Hepatocyte (in vitro differentiated cells): ENCODE measurements around the gene CHTOP. TPM values are rescaled to one million over a fixed set of nuclear protein-coding genes. Genes with fewer than 3 reads are reported as not detected.

ENCODE experiments used
- DNase-seq: peaks from one replicate; pipeline ENCODE4 v3.0.0-alpha.2; 2016; ENCODE audit warnings: low spot score
- H2AFZ ChIP-seq: fragments of 200-600 bp; sonication (generic); 2 replicates; pipeline ENCODE4 v1.6.0; 2016; ENCODE audit warnings: antibody characterized with exemption, mild to moderate bottlenecking
- H3K27ac ChIP-seq: fragments of 200-600 bp; sonication (generic); 2 replicates; pipeline ENCODE4 v1.5.1; 2016; ENCODE audit warnings: mild to moderate bottlenecking
- H3K27me3 ChIP-seq: fragments of 200-600 bp; sonication (generic); 2 replicates; pipeline ENCODE4 v1.6.1; 2016
- H3K36me3 ChIP-seq: fragments of 200-600 bp; sonication (generic); replicated peaks from 2 replicates; pipeline ENCODE4 v1.5.1; 2016; ENCODE audit warnings: low read depth; ENCODE audit not compliant: insufficient read depth
- H3K4me1 ChIP-seq: fragments of 200-600 bp; sonication (generic); 2 replicates; pipeline ENCODE4 v1.5.1; 2016; ENCODE audit warnings: mild to moderate bottlenecking, moderate library complexity; ENCODE audit not compliant: insufficient read depth
- H3K4me2 ChIP-seq: fragments of 200-600 bp; sonication (generic); 2 replicates; pipeline ENCODE4 v1.6.0; 2016
- H3K4me3 ChIP-seq: fragments of 200-600 bp; sonication (generic); 2 replicates; pipeline ENCODE4 v1.5.1; 2016; ENCODE audit warnings: mild to moderate bottlenecking
- H3K79me2 ChIP-seq: fragments of 200-600 bp; sonication (generic); 2 replicates; pipeline ENCODE4 v1.6.0; 2017; ENCODE audit warnings: mild to moderate bottlenecking
- H3K9me2 ChIP-seq: fragments of 200-600 bp; sonication (generic); replicated peaks from 2 replicates; pipeline ENCODE4 v1.6.0; 2017; ENCODE audit warnings: mild to moderate bottlenecking; ENCODE audit not compliant: insufficient read depth
- H3K9me3 ChIP-seq: fragments of 200-600 bp; sonication (generic); 2 replicates; pipeline ENCODE4 v1.5.1; 2016; ENCODE audit warnings: low read depth, mild to moderate bottlenecking
- H4K20me1 ChIP-seq: fragments of 200-600 bp; sonication (generic); 2 replicates; pipeline ENCODE4 v1.6.0; 2016; ENCODE audit warnings: mild to moderate bottlenecking; ENCODE audit not compliant: insufficient read depth, poor library complexity, severe bottlenecking
- EZH2 ChIP-seq: fragments of 200-600 bp; sonication (generic); IDR thresholded peaks from 2 replicates; pipeline ENCODE4 v1.6.1; 2016; ENCODE audit warnings: antibody characterized with exemption, mild to moderate bottlenecking, borderline replicate concordance
- EZH2phosphoT487 ChIP-seq: fragments of 200-600 bp; sonication (generic); IDR thresholded peaks from one replicate; pipeline ENCODE4 v1.6.1; 2018; ENCODE audit warnings: antibody characterized with exemption, mild to moderate bottlenecking, low read depth, moderate library complexity; ENCODE audit not compliant: unreplicated experiment, severe bottlenecking
- WGBS: methylation state at CpG from one replicate; pipeline ENCODE4 v1.1.6; 2016; ENCODE audit warnings: low lambda C conversion rate; ENCODE audit errors: missing lambda C conversion rate; 5-methylcytosine and 5-hydroxymethylcytosine counted together
- polyA plus RNA-seq: library from polyadenylated mRNA; unstranded; fragments of >200 nt; fragmentation: Nextera tagmentation; extraction: Ambion mirVana; gene quantifications from 2 replicates; pipeline ENCODE4 v1.2.1, GENCODE V29; 2016
- total RNA-seq: library from RNA; depleted of rRNA; stranded (reverse); fragments of >200 nt; gene quantifications from 2 replicates; pipeline ENCODE4 v1.2.3, GENCODE V29; 2014
- TF ChIP-seq, protein P1 (sequence below): fragments of 200-600 bp; sonication (generic); IDR thresholded peaks from 2 replicates; pipeline ENCODE4 v1.5.1; 2016; ENCODE audit warnings: antibody characterized with exemption, mild to moderate bottlenecking; ENCODE audit not compliant: poor library complexity

CHTOP gene
- total and polyA plus RNA-seq, 2 experiments from 2014 or later: 50.7 to 65.5 TPM

DNA sequence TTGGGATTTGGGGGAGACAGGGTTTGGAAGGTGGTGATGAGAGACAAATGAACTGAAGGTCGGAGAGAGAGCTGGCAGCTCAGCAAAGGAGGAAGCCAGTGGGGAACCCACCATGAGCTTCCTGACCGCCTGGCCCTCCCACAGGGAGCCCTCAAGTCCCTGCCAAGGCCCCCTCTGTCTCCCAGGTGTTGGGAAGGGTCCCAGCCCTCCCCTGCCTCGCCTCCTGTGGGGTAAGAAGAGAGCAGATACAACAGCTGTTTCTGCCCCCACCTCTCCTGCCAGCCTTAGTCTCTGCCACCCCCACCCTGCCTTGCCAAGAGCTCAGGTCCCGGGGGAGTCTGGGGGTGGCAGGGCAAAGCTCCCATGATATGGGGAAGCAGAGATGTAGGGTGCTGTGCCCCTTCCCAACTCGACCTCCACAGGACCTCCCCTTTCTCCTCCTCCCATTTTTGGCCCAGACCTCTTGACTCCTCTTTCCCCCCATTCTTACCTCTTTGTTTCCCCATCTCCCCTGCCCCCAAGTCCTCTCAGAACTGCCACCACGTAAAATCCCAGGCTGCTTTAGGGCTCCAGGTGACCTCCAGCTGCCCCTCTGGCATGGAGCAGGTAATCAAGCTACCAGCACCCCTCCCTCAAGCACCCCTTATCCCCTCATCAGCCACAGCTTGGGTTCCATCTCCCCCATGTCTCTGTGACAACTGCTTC is 5.1 kb upstream of the CHTOP start:
- H3K27ac ChIP-seq: no peak overlapping the region
- peaks cover 39% of the 10 kb centered on the region for H3K4me1 ChIP-seq
- no peaks in the 10 kb centered on the region for H4K20me1 ChIP-seq
- H3K4me2 ChIP-seq: no peak overlapping the region
- H3K9me3 ChIP-seq: no peaks in the 10 kb centered on the region
- H3K27me3 ChIP-seq: no peaks in the 10 kb centered on the region
- 91% methylated on average over 6 of the region's 6 CpGs for WGBS
- no peaks in the 10 kb centered on the region for H3K9me2 ChIP-seq
- no peak overlapping the region for H2AFZ ChIP-seq
- no peak overlapping the region for H3K4me3 ChIP-seq
- H3K36me3 ChIP-seq: no peaks in the 10 kb centered on the region
- no peak for DNase-seq
- TF ChIP-seq EZH2phosphoT487 (no peak), EZH2 (no peak)
- TF ChIP-seq, protein P1, sequence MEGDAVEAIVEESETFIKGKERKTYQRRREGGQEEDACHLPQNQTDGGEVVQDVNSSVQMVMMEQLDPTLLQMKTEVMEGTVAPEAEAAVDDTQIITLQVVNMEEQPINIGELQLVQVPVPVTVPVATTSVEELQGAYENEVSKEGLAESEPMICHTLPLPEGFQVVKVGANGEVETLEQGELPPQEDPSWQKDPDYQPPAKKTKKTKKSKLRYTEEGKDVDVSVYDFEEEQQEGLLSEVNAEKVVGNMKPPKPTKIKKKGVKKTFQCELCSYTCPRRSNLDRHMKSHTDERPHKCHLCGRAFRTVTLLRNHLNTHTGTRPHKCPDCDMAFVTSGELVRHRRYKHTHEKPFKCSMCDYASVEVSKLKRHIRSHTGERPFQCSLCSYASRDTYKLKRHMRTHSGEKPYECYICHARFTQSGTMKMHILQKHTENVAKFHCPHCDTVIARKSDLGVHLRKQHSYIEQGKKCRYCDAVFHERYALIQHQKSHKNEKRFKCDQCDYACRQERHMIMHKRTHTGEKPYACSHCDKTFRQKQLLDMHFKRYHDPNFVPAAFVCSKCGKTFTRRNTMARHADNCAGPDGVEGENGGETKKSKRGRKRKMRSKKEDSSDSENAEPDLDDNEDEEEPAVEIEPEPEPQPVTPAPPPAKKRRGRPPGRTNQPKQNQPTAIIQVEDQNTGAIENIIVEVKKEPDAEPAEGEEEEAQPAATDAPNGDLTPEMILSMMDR: no peak
- peaks cover 15% of the 10 kb centered on the region for H3K79me2 ChIP-seq

DNA sequence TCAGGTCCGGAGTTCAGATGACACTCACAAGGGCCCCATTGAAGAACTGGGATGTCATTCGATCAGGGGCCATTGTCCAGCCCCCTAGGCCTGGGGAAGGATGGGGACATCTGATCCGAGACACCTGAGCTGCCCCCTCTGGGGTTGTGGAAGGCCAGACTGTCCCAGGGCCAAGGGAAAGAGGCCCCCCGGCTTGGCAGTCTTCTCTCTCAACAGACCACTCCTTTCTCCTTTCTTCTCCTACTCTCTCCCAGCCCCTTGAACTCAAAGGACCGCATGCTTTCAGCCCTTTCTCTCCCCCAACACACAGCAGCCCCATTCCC is 4.6 kb upstream of the CHTOP start:
- Histone ChIP-seq H3K9me2 (no peaks in the 10 kb centered on the region), H3K9me3 (no peaks in the 10 kb centered on the region), H2AFZ (no peak overlapping the region), H3K27ac (no peak overlapping the region), H3K4me3 (no peak overlapping the region), H3K36me3 (no peaks in the 10 kb centered on the region), H3K27me3 (no peaks in the 10 kb centered on the region), H3K79me2 (peaks cover 13% of the 10 kb centered on the region), H3K4me2 (no peak overlapping the region), H4K20me1 (no peaks in the 10 kb centered on the region), H3K4me1 (peaks cover 39% of the 10 kb centered on the region)
- 79% methylated on average over 5 of the region's 5 CpGs for WGBS
- DNase-seq: no peak
- TF ChIP-seq, protein P1: no peak
- no peak for TF ChIP-seq EZH2
- no peak for TF ChIP-seq EZH2phosphoT487

DNA sequence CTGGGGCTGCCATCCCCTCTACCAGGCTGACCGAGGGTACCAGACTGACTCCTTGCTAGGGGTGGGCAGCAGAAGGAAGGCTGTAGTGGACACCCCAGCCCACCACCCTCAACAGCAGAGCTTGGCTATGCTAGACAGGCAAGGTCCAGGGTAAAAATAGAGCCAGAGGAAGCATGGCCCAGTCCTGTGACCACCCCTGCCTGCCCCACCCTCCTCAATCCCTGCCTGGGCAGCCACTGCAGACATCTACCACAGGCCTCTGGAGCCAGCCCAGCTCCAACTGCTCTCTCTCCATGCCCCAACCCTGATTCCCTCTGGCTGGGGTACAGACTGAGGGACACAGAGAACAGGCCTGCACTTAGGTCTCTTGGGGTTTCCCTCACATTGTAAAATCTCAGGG is 3.9 kb upstream of the CHTOP start:
- H3K27me3 ChIP-seq: no peaks in the 10 kb centered on the region
- no peak overlapping the region for H2AFZ ChIP-seq
- H3K27ac ChIP-seq: peak overlapping the region; percentile 40
- 90% methylated on average over 1 of the region's 1 CpG for WGBS
- no peak overlapping the region for H3K4me2 ChIP-seq
- TF ChIP-seq EZH2phosphoT487 (no peak), EZH2 (no peak)
- TF ChIP-seq, protein P1: no peak
- H3K4me1 ChIP-seq: peaks cover 39% of the 10 kb centered on the region
- H3K79me2 ChIP-seq: peaks cover 18% of the 10 kb centered on the region
- no peak overlapping the region for H3K4me3 ChIP-seq
- no peak for DNase-seq
- peaks cover 6% of the 10 kb centered on the region for H4K20me1 ChIP-seq
- H3K9me3 ChIP-seq: no peaks in the 10 kb centered on the region
- H3K36me3 ChIP-seq: no peaks in the 10 kb centered on the region
- no peaks in the 10 kb centered on the region for H3K9me2 ChIP-seq

DNA sequence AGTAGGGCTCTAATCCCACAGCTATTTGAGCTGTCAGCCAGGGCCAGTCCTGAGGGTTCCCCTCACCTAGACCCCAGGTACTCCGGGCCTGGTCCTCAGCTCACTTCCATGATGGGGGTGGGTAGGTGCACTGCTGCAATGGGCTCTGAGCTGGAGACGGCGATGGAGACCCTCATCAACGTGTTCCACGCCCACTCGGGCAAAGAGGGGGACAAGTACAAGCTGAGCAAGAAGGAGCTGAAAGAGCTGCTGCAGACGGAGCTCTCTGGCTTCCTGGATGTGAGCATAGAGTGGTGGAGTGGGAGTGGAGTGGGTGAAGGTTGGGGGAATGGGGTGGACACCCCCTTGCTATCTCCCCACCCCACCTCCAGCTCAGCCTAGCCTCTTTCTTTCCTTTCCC is 3.5 kb upstream of the CHTOP start:
- no peaks in the 10 kb centered on the region for H3K27me3 ChIP-seq
- no peak overlapping the region for H3K4me2 ChIP-seq
- H3K27ac ChIP-seq: peak overlapping the region; percentile 40
- H3K9me3 ChIP-seq: no peaks in the 10 kb centered on the region
- TF ChIP-seq, protein P1: no peak
- no peak for TF ChIP-seq EZH2phosphoT487
- no peak for TF ChIP-seq EZH2
- no peak overlapping the region for H2AFZ ChIP-seq
- H3K79me2 ChIP-seq: peaks cover 22% of the 10 kb centered on the region
- H3K4me3 ChIP-seq: no peak overlapping the region
- H4K20me1 ChIP-seq: peaks cover 10% of the 10 kb centered on the region
- no peak for DNase-seq
- no peaks in the 10 kb centered on the region for H3K9me2 ChIP-seq
- peaks cover 41% of the 10 kb centered on the region for H3K4me1 ChIP-seq
- no peaks in the 10 kb centered on the region for H3K36me3 ChIP-seq
- WGBS: 86% methylated on average over 7 of the region's 7 CpGs
